HG03442 (cell line): ENCODE results near the gene GFER.
A peak's percentile ranks its signal among the peaks of the same experiment; 100 is the strongest.

Source experiments
- ATAC-seq: cut with Tn5 transposase; IDR thresholded peaks from one replicate; pipeline ENCODE4 v1.9.1; 2021; ENCODE audit warnings: mild to moderate bottlenecking, moderate library complexity; ENCODE audit not compliant: unreplicated experiment

GFER gene

DNA sequence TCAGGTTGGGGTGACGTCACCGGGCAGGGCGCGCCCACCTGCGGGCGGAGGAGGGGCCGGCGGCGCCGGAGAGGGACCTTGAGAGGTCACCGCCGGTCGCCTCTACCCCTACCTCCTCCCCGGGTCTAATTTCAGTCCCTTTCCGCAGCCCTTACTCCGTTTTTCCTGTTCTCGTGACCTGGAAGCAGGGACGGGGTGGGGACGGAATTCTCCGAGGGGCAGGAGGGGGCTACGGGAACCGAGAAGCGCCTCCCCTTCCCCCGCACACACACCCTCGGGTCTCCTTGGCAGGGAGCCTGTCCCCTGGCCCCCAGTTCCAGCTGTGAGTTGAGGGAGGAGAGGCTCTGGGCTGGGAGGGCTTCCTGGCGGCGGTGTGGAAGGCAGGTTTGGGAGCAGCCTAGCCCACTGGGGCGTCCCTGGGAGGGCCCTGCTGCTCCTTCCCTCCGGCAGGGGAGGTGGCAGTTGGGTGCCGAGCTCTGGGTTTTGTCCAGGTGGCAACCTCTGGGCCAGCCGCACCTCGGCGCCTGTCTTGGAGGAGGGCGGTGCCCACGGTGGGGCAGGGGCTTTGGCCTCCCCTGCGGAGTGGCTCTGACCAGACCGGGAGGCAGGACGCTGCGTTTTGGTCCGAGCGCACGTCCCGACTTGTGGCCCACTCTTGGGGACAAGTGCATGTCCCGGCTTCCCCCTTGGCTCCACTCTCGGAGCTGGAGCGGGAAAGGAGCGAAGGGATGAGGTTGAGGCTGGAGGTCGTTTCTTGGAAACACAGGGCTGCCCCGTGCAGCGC lies 6.5 kb downstream of the GFER start:
- no peak for ATAC-seq

DNA sequence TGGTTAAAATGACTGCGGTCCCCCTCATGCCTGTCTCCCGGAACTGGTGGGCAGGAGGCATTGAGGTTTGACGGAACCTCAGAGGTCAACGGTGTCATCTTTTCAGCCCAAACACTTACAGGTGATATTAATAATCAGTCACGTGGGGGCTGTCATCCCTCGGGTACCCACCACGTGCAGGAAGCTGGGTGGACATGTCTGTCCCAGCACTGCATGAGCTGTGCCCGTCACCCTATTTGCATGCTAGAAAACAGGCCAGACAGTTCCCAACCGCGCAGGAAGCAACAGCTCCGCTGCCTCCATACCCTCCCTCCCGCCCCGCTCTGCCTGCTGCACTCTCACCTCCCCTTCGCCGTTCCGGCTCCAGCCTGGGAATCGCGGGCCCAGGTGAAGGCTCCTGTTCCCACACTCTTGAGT lies 7.2 kb downstream of the GFER start:
- ATAC-seq = peak; percentile 27

DNA sequence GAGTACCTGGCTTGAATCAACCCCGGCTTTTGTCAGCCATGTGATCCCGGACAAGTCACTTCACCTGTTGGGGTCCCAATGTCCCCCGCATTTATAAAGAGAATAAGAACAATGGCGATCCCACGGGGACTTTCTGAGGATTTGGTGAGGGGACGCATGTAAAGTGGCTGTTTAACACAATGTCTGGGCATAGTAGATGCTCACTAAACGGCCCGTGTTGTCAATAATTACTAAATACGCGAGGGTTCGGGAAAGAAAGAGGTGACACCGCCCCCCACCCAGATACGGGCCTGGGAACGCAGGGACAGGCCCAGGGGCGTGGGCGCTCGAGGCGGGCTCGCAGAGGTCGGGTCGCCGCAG lies 7.6 kb downstream of the GFER start:
- ATAC-seq = no peak

DNA sequence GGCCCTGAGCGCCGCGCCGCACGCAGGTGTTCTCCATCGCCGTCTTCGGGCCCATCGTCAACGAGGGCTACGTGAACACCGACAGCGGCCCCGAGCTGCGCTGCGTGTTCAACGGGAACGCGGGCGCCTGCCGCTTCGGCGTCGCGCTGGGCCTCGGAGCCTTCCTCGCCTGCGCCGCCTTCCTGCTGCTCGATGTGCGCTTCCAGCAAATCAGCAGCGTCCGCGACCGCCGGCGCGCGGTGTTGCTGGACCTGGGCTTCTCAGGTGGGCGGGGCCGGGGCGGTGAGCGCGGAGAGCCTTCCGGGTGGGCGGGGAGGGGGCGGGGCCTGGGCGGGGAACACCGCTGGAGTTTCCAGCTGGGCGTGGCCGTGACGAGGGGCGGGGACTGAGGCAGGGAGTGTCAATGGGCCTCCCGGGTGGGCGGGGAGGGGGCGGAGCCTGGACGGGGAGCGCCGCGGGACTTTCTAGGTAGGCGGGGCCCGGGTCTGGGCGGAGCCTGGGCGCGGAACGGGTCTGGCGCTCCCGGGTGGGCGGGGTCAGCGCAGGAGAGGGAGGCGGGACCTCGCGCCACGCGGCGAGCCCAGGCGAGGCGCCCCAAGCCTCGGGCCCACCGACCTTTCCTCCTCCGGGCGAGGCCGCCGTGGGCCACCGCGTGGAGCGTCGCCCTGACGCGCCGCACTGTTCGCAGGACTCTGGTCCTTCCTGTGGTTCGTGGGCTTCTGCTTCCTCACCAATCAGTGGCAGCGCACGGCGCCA lies 8.1 kb downstream of the GFER start:
- peak; percentile 43 for ATAC-seq

DNA sequence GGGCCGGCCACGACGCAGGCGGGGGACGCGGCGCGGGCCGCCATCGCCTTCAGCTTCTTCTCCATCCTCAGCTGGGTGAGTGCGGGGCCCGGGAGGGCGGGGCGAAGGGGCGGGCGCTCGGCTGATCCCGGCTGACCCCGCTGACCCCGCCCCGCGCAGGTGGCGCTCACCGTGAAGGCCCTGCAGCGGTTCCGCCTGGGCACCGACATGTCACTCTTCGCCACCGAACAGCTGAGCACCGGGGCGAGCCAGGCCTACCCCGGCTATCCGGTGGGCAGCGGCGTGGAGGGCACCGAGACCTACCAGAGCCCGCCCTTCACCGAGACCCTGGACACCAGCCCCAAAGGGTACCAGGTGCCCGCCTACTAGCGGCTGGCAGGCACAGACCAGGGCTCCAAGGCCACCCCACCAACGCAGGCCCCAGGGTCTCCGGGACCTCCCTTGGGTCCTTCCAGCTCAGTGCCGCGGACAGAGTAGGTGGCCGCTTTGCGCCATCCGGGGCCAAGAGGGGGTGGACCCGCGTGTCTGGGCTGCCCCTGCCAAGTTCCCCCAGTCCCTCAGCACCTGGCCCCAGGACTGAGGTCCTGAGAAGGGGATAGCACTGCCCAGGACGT lies 8.8 kb downstream of the GFER start:
- ATAC-seq = no peak

DNA sequence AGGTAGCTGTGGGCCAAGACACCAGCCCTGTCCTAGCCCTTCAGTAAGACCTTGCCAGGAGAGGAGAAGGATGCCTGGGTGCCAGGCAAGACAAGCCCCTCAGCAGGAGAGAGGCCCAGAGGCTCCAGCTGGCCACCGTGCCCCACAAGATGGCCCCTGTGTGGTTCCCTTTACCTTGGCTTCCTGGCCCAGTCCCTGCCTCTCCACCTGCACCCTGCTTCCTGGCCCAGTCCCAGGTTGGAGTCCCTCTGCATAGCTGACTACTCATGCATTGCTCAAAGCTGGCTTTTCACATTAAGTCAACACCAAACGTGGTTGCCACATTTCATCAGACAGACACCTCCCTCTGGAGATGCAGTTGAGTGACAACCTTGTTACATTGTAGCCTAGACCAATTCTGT lies 9.7 kb downstream of the GFER start:
- no peak for ATAC-seq

DNA sequence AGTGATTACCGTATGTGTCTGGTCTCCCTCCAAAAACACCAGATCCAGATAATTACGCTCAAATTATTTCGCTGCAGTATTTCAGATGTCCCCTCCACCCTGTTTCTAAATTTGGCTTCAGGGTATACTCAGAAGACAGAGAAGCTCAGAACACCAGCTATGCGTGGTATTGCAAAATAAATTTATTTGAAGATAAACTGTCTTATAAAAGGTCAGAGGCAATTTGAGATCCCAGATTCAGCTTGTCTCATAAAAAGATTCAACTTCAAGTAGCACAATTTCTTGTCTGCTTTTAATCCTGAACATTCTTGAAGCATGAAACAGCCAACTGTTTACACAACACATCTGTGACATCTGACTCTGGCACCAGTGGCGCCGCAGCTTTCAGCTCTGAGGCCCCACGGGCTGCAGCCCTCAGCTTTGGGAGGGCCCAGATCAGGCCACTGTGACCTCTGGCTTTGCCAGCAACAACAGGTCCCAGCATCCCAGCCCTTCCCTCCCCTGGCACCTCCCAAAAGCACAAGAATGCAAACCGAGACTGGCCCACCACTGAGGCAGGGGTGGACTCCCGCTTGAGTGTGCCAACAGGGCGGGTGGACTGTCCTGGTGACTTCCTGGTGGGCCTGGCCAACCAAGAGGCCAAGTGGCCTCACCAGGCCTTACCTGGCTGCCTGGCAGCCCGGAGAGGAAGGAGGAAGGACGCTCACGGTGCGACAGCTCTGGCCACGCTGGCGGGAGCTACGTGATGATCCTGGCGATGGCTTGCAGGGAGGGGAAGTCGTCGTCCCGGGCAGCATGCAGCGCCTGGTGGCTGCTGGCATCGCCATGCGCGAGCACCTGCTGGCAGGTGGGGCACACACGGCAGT lies 13.7 kb downstream of the GFER start:
- no peak for ATAC-seq

DNA sequence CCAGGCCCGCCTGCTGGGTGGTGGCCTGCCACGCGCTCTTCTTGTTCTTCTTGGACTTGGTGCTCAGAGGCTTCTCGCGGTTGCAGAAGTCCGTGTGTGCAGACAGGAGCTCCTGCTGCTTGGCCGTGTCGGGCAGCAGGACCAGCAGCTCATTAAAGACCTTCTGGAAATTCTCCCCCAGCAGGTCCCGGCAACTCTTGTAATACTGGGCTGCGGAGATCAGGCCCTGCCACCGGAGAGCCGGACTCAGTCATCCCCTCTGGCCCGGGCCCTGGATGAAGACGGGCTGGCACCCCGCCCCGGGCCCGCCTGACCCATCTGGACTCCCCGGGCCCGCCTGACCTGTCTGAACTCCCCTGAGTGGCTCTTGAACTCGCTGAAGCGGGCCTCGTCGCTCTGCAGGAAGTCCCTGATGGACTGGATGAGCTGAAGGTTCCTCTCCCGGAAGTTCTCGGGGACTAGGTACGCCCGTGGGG lies 14.4 kb downstream of the GFER start:
- no peak for ATAC-seq

DNA sequence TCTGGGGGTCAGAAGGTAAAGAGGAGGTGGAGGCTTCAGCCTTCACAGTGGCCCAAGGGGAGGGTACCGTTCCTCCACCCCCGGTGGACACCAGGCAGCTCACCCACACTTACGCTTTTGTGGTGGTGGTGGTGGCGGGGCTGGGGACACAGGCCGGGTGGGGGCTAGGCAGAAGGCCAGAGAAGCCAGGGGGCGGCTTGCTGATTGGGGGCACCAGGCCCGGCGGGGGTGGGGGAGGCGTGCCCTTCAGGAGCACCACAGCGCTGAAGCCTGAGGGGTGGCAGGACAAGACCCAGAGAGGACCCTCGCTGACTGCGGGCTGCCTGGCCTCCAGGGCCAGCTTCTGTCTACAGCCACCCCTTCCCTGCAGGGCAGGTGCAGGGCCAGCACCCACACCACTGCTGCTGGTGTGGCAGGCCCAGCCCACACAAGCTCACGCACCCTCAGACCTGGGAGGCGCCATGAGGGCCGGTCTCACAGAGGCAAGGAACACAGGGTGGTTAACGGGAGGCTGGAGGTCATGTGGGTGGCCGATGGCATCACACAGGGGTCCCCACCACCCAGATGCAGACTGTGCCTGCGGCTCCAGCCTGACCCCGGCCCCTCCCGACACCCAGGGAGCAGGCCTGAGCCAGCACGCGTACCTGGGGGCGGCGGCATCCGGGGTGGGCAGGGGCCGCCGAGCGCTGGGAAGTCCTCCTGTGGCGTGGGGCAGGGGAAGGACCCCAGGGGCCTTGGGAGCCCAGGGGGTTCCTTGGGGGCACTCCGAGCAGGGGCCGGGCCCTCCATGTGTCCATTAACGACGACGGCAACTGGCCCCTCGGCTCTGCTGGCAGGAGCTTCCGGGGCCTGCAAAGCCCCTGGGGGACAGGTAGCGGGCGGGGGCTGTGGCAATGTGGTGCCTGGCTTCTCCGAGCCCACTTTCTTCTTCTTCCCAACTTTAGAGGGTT lies 15.1 kb downstream of the GFER start:
- ATAC-seq = no peak

DNA sequence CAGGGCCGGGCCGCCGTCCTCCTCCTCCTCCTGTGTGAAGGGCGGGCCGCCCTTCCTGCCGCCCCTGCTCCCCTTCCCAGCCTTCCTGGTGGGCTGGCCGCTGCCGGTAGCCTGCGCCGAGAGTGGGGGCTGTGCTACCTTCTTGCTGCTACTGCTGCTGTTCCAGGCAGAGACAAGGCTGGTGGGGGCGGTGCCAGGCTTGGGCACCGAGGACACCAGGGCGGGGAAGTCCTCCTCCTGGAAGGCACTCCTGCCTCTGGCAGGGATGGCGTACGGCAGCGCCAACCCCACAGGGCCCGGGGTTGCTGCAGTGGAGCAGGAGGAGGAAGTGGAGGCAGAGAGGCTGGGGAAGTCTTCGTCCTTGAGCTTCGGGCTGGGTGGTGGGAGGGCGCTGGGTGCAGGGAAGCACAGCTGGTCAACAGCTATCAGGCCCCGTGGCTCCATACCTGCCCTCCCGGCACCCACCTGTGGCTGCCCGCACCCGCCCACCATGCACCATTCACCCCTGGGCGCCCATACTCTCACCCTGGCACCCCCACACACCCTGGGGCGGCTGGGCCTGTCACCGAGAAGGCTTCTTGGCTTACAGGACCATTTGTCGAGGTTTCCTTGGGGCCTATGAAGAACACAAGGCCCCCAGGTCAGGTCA lies 16.0 kb downstream of the GFER start:
- ATAC-seq = no peak

DNA sequence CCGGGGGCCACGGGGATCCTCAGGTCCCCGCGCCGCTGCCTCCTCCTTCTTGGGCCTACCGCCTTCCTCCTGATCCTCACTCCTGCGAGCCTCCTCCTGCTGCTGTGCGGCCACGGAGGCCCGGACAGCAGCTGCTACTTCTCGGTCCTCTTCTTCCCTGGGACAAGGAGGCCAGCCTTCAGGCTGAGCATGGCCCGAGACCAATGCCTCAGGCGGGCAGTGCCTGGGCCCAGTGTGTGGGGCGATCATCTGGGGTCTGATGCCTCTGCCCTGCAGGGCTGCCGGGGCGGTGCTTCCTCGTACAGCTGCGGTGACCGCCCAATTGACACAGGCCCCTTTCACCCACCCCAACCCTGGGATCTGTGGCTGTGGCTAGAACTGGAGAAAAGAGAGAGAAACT lies 17.0 kb downstream of the GFER start:
- ATAC-seq = no peak

DNA sequence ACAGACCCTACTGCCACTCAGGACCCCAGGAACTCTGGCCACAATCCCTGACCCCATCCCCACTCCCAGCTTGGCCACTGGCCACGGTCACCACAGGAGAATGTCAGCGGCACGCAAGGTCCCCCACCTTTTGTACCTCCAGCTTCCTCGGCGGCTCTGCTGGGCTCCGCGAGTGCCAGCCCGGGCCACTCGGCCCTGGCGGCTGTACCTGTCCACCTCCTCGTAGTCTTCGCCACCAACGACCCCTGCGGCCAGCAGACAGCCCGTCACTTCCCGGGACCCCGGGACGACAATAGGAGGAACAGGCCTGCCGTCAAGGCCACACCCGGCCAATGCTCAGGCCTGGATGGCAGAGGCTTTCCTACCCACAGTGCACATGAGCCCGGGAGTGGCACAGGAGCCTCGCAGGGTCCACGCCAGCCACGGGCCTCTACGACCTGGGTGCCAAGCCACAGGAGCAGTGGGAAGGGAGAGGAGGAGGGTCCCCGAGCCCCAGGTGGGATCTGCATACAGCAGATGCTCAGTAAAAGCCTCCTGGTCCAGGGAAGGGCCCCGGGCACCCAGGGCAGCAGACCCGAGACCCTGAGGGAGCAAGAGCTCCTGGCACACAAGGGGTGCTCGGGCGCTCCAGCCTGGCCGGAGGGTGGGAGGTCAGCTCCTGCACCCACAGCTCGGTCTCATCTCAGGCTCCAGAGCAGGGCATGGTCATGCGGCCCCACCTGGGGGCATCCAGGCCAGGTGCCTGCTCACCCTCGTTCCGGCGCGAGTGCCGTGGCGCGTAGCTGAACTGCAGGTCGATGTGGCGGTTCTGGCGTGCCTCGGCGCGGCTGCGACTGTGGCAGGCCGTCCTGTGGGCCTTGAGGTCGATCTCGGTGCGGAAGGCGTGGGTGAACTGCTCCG lies 17.7 kb downstream of the GFER start:
- ATAC-seq = no peak

DNA sequence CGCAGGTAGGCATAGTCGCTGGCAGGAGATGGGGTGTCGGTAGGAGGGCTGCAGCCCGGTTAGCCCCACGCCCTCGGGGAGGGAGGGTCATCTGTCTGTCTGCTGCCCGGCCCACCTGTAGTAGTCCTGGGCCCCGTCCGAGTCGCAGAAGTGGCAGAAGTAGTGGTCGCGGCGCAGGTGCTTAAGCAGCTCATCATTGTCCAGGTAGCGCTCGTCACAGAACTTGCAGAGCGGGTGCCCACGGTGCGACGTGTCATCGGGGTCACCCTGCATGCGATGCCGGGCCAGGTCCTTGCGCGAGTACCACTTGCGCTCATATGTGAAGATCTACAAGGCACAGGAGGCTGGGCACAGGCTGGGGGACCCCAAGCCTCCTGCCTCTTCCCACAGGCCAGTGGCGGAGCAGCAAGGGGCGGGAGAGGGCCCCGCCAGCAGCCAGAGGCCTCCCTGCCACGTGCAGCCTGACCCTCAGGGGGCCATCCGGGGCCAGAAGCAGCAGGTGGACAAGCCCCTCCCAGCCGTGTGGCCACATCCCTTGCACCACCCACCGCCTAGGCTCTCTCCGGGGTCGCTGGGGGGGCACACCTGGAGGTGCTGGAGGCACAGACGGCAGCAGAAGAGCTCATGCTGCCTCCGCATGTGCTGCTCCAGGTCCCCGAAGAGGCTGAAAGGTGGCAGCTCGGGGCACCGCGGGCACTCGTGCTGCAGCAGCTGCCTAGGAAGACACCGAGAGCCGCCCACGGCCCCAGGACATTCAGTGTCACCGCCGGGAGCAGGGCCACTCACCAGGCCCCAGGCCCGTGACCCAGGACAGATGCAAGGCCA lies 18.6 kb downstream of the GFER start:
- no peak for ATAC-seq

DNA sequence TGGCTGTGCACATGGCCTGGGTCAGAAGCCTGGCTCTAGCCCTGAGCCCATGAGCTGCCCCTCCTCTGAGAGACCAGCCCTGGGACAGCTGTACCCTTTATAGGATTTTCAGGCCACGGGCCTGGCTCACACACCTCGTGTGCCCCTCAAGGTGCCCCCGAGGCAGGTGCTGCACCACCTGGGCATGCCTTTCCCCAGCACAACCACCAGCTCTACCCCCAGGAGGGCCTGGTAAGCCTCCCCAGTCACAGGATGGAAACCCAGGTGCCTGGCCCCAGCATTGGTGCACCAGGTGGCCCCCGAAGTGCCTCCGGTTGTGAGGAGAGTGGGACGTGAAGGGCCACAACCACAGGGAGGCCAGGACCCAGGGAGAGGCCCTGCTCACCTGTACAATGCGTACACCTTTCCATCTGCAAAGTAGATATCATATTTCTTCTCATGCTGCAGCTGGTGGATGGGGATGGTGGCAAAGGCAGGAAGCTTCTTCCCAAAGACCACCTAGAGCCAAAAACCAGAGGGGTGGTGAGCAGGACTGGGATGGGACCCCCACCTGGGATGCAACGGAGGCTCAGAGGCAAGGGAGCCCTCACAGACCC lies 19.3 kb downstream of the GFER start:
- ATAC-seq = no peak

DNA sequence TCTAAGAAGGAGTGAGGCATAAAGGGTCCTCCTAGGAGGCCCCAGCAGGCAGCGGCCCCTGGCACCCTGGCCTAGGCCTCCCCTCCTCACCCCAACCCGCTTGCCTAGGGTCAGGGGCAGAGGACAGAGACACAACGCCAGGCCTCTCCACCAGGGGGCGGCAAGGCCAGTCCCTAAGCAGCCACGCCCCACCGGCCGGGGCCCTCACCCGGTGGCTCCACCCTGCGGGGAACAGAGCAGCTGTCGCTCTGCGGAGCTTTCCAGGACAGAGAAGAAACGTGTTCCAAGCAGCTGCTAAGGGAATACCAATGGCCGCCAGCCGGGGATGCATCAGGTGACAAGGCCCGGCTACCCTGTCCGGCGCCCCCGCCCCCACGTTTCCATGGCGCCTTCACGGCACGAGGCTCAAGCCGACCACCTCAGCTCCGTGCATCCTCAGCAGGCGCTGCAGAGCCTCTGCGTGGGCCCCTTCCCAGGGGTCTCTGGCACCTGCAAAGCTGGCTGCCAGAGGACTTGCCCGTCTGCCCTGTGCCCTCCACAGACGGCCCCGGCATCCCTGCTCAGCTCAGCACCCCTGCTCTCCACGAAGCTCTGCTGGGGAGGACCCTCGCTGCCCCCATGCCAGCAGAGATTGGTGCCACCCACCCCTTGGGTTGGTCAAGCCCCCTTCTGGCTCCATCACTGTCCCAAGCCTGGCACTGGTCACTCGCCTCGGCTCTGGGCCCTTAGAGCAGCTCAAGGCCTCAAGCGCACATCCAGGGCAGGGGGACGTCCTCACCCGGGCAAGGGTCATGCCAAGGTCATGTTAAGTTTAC lies 20.0 kb downstream of the GFER start:
- ATAC-seq = peak; percentile 70

DNA sequence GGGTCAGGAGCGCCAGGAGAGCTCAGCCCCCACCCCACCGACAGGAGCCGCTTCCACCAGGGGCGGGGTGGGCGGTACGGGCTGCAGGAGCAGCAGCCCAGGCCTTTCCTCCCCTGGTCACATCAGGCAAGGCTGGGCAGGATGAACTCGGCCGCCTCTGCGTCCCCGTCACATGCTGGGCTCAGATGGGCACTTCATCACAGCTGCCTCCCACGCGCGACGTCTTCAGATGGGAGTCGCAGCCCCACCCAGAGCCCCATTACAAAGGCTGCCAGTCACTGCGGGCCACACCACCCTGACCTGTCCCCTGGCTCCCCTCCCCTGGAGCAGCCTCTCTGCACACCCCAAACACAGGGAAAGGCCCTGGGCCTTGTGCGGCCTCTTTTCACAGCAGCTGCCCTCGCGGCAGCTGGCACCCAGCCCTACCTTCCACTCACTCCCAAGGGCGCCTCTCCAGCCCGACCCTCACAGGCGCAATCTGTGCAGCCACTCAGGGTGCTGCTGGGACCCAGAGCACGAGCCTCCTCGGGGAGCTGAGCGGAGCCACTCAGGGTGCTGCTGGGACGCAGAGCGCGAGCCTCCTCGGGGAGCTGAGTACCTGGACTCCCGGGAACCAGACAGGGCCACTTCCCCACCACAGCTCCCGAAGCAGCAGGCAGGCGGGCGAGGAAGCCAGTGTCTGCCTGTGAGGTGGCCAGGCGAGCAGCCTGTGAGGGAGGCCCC lies 21.0 kb downstream of the GFER start:
- no peak for ATAC-seq
